Osteocyte (in vitro differentiated cells): Measurements from ENCODE around the gene KRTAP10-4. TPM values are rescaled to one million over a fixed set of nuclear protein-coding genes. Genes with fewer than 3 reads are reported as not detected.
"Not testable (repeated sequence)": the region's sequence is repeated elsewhere in the genome, so short reads cannot be mapped to it uniquely, and the experiment has no call there.

Experiments
- DNase-seq: peaks from one replicate; pipeline ENCODE4 v3.0.0; 2021; ENCODE audit warnings: mixed read lengths; ENCODE audit not compliant: unreplicated experiment; ENCODE audit errors: extremely low spot score
- H3K27ac Mint-ChIP-seq: one replicate; pipeline ENCODE4 v1.8.0; 2021; ENCODE audit warnings: mild to moderate bottlenecking, mixed read lengths; ENCODE audit not compliant: unreplicated experiment
- H3K27me3 Mint-ChIP-seq: one replicate; pipeline ENCODE4 v1.8.0; 2021; ENCODE audit warnings: mixed read lengths; ENCODE audit not compliant: unreplicated experiment
- H3K36me3 Mint-ChIP-seq: one replicate; pipeline ENCODE4 v1.8.0; 2021; ENCODE audit warnings: mixed read lengths; ENCODE audit not compliant: unreplicated experiment
- H3K4me1 Mint-ChIP-seq: one replicate; pipeline ENCODE4 v1.8.0; 2021; ENCODE audit warnings: mixed read lengths; ENCODE audit not compliant: unreplicated experiment
- H3K4me3 Mint-ChIP-seq: one replicate; pipeline ENCODE4 v1.8.0; 2021; ENCODE audit warnings: mild to moderate bottlenecking, moderate library complexity, mixed read lengths; ENCODE audit not compliant: unreplicated experiment
- H3K9me3 Mint-ChIP-seq: one replicate; pipeline ENCODE4 v1.8.0; 2021; ENCODE audit warnings: mixed read lengths; ENCODE audit not compliant: unreplicated experiment
- total RNA-seq: library from RNA; stranded (reverse); gene quantifications from 2 replicates; pipeline ENCODE4 v1.2.1, GENCODE V29; 2021
- TF ChIP-seq, protein P1 (sequence below): fragments of 200-600 bp; sonication (generic); IDR thresholded peaks from 2 replicates; pipeline ENCODE4 v1.5.0; 2021; ENCODE audit warnings: antibody characterized with exemption, mild to moderate bottlenecking, moderate library complexity

KRTAP10-4 gene
- total RNA-seq, 1 donor from 2014 or later: not detected

DNA sequence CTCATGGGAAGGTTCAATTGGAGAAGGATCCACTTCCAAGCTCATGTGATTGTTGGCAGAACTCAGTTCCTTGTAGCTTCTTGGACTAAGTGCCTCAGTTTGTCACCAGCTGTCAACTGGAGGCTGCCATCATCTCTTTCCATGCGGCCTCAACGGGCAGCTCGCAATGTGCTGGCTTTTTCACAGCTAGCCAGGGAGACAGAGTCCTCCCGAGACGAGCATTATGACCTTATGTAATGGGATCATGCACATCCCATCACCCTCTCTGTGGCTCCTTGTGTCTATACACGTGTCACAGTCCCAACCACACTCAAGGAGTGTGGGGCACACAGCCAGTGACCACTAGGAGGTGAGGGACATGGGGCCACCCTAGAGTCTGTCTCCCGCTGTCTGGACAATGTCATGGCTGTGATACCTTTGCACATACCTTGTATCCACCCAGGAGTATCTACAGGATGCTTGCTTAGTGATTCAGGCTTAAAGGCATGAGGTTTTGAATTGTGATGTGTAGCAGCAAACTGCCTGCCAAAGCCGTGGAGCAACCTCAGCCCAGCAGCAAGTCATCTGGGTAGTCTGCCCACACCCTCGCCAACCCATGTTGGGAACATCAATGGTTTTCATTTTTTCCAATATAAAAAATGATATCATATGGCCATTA lies 22.7 kb downstream of the KRTAP10-4 start:
- H3K9me3 Mint-ChIP-seq: no peaks in the 10 kb centered on the region
- no peak overlapping the region for H3K4me3 Mint-ChIP-seq
- no peak overlapping the region for H3K27ac Mint-ChIP-seq
- peak; percentile 57 for DNase-seq
- H3K36me3 Mint-ChIP-seq: no peaks in the 10 kb centered on the region
- TF ChIP-seq, protein P1, sequence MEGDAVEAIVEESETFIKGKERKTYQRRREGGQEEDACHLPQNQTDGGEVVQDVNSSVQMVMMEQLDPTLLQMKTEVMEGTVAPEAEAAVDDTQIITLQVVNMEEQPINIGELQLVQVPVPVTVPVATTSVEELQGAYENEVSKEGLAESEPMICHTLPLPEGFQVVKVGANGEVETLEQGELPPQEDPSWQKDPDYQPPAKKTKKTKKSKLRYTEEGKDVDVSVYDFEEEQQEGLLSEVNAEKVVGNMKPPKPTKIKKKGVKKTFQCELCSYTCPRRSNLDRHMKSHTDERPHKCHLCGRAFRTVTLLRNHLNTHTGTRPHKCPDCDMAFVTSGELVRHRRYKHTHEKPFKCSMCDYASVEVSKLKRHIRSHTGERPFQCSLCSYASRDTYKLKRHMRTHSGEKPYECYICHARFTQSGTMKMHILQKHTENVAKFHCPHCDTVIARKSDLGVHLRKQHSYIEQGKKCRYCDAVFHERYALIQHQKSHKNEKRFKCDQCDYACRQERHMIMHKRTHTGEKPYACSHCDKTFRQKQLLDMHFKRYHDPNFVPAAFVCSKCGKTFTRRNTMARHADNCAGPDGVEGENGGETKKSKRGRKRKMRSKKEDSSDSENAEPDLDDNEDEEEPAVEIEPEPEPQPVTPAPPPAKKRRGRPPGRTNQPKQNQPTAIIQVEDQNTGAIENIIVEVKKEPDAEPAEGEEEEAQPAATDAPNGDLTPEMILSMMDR: no peak
- peaks cover 39% of the 10 kb centered on the region for H3K27me3 Mint-ChIP-seq
- H3K4me1 Mint-ChIP-seq: peaks cover 3% of the 10 kb centered on the region

DNA sequence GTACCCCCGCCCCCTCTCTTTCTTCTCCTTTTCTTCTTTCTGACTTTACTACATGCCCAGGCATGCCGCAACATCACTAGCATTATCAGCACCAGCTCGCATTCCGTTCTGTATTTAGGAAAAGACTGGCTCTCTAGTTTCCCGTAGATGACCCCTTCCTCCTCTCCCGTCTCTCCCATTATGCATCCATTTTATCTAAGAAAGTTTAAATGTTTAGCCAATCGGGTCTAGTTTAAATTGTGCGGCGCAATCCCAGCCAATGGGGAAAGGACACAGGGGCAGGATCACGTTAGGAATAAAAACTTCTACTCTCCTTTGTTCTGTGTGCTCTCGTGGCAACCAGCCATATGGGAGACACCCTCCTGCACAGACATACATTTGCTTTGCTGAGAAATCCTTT lies 24.5 kb downstream of the KRTAP10-4 start:
- TF ChIP-seq, protein P1: no peak
- DNase-seq: no peak
- peaks cover 3% of the 10 kb centered on the region for H3K4me1 Mint-ChIP-seq
- H3K9me3 Mint-ChIP-seq: no peaks in the 10 kb centered on the region
- no peak overlapping the region for H3K27ac Mint-ChIP-seq
- H3K4me3 Mint-ChIP-seq: no peak overlapping the region
- H3K36me3 Mint-ChIP-seq: no peaks in the 10 kb centered on the region
- H3K27me3 Mint-ChIP-seq: peaks cover 33% of the 10 kb centered on the region

DNA sequence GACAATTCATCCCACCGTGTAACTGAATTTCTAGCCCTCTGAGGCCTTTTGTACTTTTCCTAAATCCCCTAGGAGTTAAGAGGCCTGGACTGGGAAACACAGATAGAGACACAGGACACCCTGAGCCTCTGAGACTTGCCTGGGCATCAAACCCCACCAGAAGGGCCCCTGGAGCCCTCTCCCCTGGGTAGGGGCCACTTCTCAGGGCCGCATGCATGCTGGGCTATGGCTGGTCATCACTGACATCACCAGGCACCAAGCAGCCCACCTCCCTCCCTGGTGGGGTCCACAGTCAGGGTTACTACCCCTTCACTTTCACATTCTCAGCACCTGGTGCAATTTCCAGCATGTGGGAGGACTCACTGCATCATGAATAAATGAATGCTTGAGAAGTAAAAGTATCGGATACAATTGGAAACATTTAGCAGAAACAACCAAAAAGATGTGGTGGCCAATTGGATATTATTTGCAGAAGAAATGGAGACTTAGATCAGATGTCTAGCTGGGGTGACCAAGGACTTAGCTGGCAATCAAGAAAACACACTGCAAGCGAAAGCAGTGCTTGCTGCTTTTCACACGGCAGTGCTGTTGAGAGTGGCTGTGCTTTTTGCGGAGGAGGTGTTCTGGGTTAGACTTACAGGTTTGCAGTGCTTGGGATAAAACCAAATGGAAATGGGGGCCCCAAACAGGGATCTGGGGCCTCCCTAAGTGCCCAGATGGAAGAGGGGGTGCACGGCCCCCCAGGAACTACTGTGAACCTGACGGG lies 25.9 kb downstream of the KRTAP10-4 start:
- Mint-ChIP-seq H3K27ac (no peak overlapping the region), H3K4me3 (no peak overlapping the region), H3K27me3 (peaks cover 30% of the 10 kb centered on the region), H3K4me1 (no peaks in the 10 kb centered on the region), H3K9me3 (peaks cover under 1% of the 10 kb centered on the region), H3K36me3 (no peaks in the 10 kb centered on the region)
- peak; percentile 66 for DNase-seq
- TF ChIP-seq, protein P1: no peak

DNA sequence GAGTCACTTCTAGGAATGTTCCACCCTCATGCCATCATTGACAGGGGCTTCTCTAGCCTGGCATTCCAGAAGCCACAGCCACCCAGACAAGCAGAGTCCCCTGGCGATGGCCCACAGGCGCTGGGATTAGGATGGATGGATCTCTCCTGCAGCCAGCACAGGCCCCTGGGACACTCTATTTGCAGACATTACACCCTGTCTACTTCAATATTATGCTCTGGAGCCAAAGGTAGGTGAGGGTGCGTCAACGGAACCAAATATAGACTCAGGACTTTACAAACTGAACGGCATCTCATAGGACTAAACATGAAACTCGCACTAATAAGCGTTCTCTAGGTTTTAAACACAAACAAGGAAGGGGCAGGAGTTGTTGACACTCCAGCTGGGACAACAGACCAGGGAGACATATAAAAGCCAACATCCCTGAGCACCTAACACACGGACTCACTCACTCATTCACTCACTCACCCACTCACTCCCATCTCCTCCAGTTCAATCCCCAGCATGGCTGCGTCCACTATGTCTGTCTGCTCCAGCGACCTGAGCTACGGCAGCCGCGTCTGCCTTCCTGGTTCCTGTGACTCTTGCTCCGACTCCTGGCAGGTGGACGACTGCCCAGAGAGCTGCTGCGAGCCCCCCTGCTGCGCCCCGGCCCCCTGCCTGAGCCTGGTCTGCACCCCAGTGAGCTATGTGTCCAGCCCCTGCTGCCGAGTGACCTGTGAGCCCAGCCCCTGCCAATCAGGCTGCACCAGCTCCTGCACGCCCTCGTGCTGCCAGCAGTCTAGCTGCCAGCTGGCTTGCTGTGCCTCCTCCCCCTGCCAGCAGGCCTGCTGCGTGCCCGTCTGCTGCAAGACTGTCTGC lies 26.8 kb downstream of the KRTAP10-4 start, which contains the start of gene KRTAP10-7:
KRTAP10-7 (plus strand) TSS at position 480 of the 861 bp plus-strand sequence; CDS start at position 505, 25 bp downstream.
- H3K4me3 Mint-ChIP-seq: not testable (repeated sequence)
- peak; percentile 63 for DNase-seq

GRCh38 chr21:44601091-44601490 lies 27.6 kb downstream of the KRTAP10-4 start:
- H3K4me3 Mint-ChIP-seq, H3K4me1 Mint-ChIP-seq, H3K9me3 Mint-ChIP-seq, H3K27ac Mint-ChIP-seq, H3K36me3 Mint-ChIP-seq: not testable (repeated sequence)
- peaks cover 36% of the 10 kb centered on the region for H3K27me3 Mint-ChIP-seq
- peak; percentile 75 for DNase-seq

More for the DNA sequence above, 26.8 kb downstream of the KRTAP10-4 start, which contains the start of gene KRTAP10-7:
- H3K27me3 Mint-ChIP-seq: peaks cover 34% of the 10 kb centered on the region
- not testable (repeated sequence) for H3K27ac Mint-ChIP-seq, H3K36me3 Mint-ChIP-seq, H3K9me3 Mint-ChIP-seq, H3K4me1 Mint-ChIP-seq
